Measurements from ENCODE around the gene BCORL1.

Gene BCORL1

GRCh38 chrX:129981752-129982299 lies 609 bp upstream of the BCORL1 start:
- Histone ChIP-seq H3K27ac (ENCODE audit: insufficient read depth, low read length, poor library complexity, severe bottlenecking) (no peak overlapping the region), H3K9me3 (ENCODE audit: control insufficient read depth, low read length) (no peaks in the 10 kb centered on the region), H3K4me1 (ENCODE audit: control insufficient read depth, insufficient read depth, low read length, poor library complexity, severe bottlenecking) (peaks cover 2% of the 10 kb centered on the region), H3K36me3 (ENCODE audit: control insufficient read depth, insufficient read depth, low read length) (no peaks in the 10 kb centered on the region), H3K27me3 (replicated peaks; ENCODE audit: control insufficient read depth, insufficient read depth, low read length, poor library complexity, severe bottlenecking) (no peaks in the 10 kb centered on the region), H3K4me3 (ENCODE audit: insufficient read depth, low read depth, low read length, poor library complexity, severe bottlenecking) (peak overlapping the region; percentile 60)
- no peak for DNase-seq

DNA sequence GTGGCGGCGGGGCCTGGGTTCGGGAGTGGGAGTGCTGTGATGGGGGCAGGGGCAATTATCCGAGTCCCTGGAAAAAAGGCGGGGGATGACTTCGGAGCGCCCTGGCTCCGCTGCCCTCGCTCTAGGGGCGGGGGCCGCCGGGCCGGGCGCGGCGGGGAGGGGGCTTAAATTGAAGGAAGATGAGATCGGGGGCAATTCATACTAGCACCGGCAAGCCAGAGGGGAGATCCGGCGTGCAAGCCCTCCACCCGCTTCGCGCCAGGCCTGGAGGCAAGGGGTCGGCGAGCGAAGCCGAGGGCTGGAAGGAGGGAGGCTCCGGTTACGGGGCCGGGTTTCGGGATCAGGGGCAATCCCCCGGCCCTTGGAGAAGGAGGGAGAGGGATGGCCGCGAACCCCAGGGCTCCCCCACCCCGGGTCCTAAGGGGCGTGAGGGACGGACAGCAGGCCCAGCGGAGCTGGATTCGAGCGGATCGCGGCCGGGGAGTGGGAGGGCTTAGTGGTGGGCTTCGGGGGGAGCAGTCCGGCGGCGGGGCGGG lies 1.2 kb downstream of the BCORL1 start:
- no peaks in the 10 kb centered on the region for H3K36me3 ChIP-seq (ENCODE audit: control insufficient read depth, insufficient read depth, low read length)
- H3K9me3 ChIP-seq (ENCODE audit: control insufficient read depth, low read length) = no peaks in the 10 kb centered on the region
- no peaks in the 10 kb centered on the region for H3K27me3 ChIP-seq (replicated peaks; ENCODE audit: control insufficient read depth, insufficient read depth, low read length, poor library complexity, severe bottlenecking)
- H3K27ac ChIP-seq (ENCODE audit: insufficient read depth, low read length, poor library complexity, severe bottlenecking) = no peak overlapping the region
- no peak for DNase-seq
- peaks cover 2% of the 10 kb centered on the region for H3K4me1 ChIP-seq (ENCODE audit: control insufficient read depth, insufficient read depth, low read length, poor library complexity, severe bottlenecking)
- no peak overlapping the region for H3K4me3 ChIP-seq (ENCODE audit: insufficient read depth, low read depth, low read length, poor library complexity, severe bottlenecking)

DNA sequence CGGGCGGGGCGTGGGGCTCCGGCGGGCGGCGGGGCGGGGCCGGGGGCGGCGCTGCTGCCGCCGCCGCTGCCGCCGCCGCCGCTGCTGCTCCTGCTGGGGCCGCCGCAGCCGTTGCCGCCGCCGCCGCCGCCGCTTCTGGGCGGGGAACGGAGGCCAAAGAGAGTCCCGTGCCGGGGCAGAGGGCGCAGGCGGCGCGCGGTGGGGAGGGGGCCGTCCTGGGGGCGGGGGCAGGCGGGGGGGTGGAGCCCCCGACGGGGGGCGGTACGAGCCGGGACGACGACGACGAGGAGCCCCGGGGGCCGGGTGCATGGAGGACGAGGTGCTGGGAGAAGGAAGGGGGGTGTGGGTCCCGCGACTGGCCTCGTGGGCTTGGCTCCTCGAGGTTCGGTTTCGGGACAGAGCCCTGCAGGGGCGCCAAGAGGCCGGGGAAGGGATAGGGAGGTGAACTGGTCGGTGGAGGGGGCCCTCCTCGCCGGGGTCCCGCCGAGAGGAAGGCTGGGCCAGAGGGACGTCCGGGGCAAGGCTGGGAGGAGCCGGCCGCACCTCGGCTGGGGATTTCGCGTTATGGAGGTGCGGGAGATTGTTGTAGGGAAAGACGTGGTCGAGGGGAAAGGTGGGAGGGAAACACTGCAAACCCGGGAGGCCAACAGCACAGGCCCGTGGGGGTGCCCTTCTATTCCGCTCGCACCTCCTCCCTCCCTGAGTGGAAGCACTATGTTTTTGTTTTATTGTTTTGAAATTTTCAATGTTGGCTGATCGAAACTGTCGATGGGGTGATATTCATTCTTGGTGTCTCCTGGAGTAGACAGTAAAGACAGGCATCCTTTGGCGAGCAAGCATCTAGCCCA lies 1.9 kb downstream of the BCORL1 start:
- H3K27ac ChIP-seq (ENCODE audit: insufficient read depth, low read length, poor library complexity, severe bottlenecking) = no peak overlapping the region
- H3K4me3 ChIP-seq (ENCODE audit: insufficient read depth, low read depth, low read length, poor library complexity, severe bottlenecking) = peak overlapping the region; percentile 44
- peaks cover 2% of the 10 kb centered on the region for H3K4me1 ChIP-seq (ENCODE audit: control insufficient read depth, insufficient read depth, low read length, poor library complexity, severe bottlenecking)
- H3K9me3 ChIP-seq (ENCODE audit: control insufficient read depth, low read length) = no peaks in the 10 kb centered on the region
- H3K36me3 ChIP-seq (ENCODE audit: control insufficient read depth, insufficient read depth, low read length) = no peaks in the 10 kb centered on the region
- H3K27me3 ChIP-seq (replicated peaks; ENCODE audit: control insufficient read depth, insufficient read depth, low read length, poor library complexity, severe bottlenecking) = no peaks in the 10 kb centered on the region
- DNase-seq = peak; percentile 39 to 42 (median 40)

DNA sequence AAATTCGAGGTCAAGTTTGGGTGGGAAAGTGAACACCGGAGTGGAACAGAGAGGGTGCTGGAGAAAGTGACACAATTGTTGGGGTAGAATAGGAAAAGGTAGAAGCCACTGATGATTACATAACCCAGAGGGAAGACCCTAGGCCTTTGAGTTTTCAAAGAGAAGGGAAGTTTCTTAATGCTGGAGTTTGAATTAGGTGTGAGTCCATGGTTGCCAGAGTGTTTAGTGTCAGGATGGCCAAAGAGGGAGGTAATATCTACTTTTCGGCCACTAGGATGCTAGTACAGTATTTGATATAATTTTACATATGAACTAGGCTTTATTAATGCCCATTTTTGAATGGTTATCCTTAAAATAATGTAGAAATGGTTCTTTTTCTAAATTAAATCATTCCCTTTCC lies 5.4 kb downstream of the BCORL1 start:
- no peaks in the 10 kb centered on the region for H3K4me1 ChIP-seq (ENCODE audit: control insufficient read depth, insufficient read depth, low read length, poor library complexity, severe bottlenecking)

DNA sequence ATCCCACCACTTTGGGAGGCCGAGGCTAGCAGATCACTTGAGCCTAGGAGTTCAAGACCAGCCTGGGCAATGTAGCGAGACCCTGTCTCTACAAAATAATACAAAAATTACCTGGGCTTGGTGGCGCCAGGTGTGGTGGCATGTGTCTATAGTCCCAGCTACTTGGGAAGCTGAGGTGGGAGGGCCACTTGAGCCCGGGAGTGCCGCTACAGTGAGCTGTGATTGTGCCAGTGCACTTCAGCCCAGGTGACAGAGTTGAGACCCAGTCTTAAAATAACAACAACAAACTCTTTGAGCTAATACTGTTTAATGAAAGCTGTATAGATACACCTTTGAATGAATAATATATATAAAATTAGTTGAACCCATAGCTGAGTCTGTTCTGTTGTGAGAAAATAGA lies 9.7 kb downstream of the BCORL1 start:
- Histone ChIP-seq H3K36me3 (ENCODE audit: control insufficient read depth, insufficient read depth, low read length) (no peaks in the 10 kb centered on the region), H3K27ac (ENCODE audit: insufficient read depth, low read length, poor library complexity, severe bottlenecking) (no peak overlapping the region), H3K4me1 (ENCODE audit: control insufficient read depth, insufficient read depth, low read length, poor library complexity, severe bottlenecking) (no peaks in the 10 kb centered on the region), H3K27me3 (replicated peaks; ENCODE audit: control insufficient read depth, insufficient read depth, low read length, poor library complexity, severe bottlenecking) (no peaks in the 10 kb centered on the region), H3K9me3 (ENCODE audit: control insufficient read depth, low read length) (no peaks in the 10 kb centered on the region), H3K4me3 (ENCODE audit: insufficient read depth, low read depth, low read length, poor library complexity, severe bottlenecking) (no peak overlapping the region)
- no peak for DNase-seq

More for the DNA sequence above, 5.4 kb downstream of the BCORL1 start:
- no peak for DNase-seq
- Histone ChIP-seq H3K4me3 (ENCODE audit: insufficient read depth, low read depth, low read length, poor library complexity, severe bottlenecking) (no peak overlapping the region), H3K27ac (ENCODE audit: insufficient read depth, low read length, poor library complexity, severe bottlenecking) (no peak overlapping the region), H3K9me3 (ENCODE audit: control insufficient read depth, low read length) (no peaks in the 10 kb centered on the region), H3K27me3 (replicated peaks; ENCODE audit: control insufficient read depth, insufficient read depth, low read length, poor library complexity, severe bottlenecking) (no peaks in the 10 kb centered on the region), H3K36me3 (ENCODE audit: control insufficient read depth, insufficient read depth, low read length) (no peaks in the 10 kb centered on the region)

- Histone ChIP-seq H3K9me3 (ENCODE audit: control insufficient read depth, low read length) (no peaks in the 10 kb centered on the region), H3K27ac (ENCODE audit: insufficient read depth, low read length, poor library complexity, severe bottlenecking) (no peak overlapping the region), H3K4me1 (ENCODE audit: control insufficient read depth, insufficient read depth, low read length, poor library complexity, severe bottlenecking) (no peaks in the 10 kb centered on the region), H3K4me3 (ENCODE audit: insufficient read depth, low read depth, low read length, poor library complexity, severe bottlenecking) (no peak overlapping the region), H3K27me3 (replicated peaks; ENCODE audit: control insufficient read depth, insufficient read depth, low read length, poor library complexity, severe bottlenecking) (no peaks in the 10 kb centered on the region), H3K36me3 (ENCODE audit: control insufficient read depth, insufficient read depth, low read length) (no peaks in the 10 kb centered on the region)
- no peak for DNase-seq
These were observed 13.7 kb downstream of the BCORL1 start for GRCh38 chrX:129996120-129996519.

- H3K9me3 ChIP-seq (ENCODE audit: control insufficient read depth, low read length) = no peaks in the 10 kb centered on the region
- no peak for DNase-seq
- H3K4me1 ChIP-seq (ENCODE audit: control insufficient read depth, insufficient read depth, low read length, poor library complexity, severe bottlenecking) = no peaks in the 10 kb centered on the region
- no peak overlapping the region for H3K4me3 ChIP-seq (ENCODE audit: insufficient read depth, low read depth, low read length, poor library complexity, severe bottlenecking)
- no peak overlapping the region for H3K27ac ChIP-seq (ENCODE audit: insufficient read depth, low read length, poor library complexity, severe bottlenecking)
- no peaks in the 10 kb centered on the region for H3K27me3 ChIP-seq (replicated peaks; ENCODE audit: control insufficient read depth, insufficient read depth, low read length, poor library complexity, severe bottlenecking)
- no peaks in the 10 kb centered on the region for H3K36me3 ChIP-seq (ENCODE audit: control insufficient read depth, insufficient read depth, low read length)
These were observed 14.7 kb downstream of the BCORL1 start for GRCh38 chrX:129997086-129997485.

DNA sequence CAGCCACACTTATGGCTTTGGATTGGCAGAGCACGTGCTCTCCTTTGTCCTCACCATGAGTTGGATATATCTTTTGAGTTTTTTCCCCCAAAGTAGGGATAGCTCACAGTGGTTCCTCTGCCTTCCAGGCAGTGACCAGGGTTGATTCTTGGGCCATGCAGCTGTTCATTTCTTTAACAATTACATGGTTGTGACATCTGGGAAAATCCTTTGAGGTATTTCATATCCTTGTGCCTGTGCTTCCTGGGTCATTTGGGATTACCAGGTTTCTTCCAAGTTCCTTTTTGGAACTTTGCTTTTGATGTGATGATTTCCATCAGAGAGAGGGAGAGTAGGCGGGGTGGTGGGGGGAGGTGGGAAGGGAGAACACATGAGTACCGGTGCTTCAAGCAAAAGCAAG lies 15.6 kb downstream of the BCORL1 start:
- Histone ChIP-seq H3K36me3 (ENCODE audit: control insufficient read depth, insufficient read depth, low read length) (no peaks in the 10 kb centered on the region), H3K27me3 (replicated peaks; ENCODE audit: control insufficient read depth, insufficient read depth, low read length, poor library complexity, severe bottlenecking) (no peaks in the 10 kb centered on the region), H3K27ac (ENCODE audit: insufficient read depth, low read length, poor library complexity, severe bottlenecking) (no peak overlapping the region), H3K4me1 (ENCODE audit: control insufficient read depth, insufficient read depth, low read length, poor library complexity, severe bottlenecking) (no peaks in the 10 kb centered on the region), H3K4me3 (ENCODE audit: insufficient read depth, low read depth, low read length, poor library complexity, severe bottlenecking) (no peak overlapping the region), H3K9me3 (ENCODE audit: control insufficient read depth, low read length) (no peaks in the 10 kb centered on the region)
- DNase-seq = no peak

DNA sequence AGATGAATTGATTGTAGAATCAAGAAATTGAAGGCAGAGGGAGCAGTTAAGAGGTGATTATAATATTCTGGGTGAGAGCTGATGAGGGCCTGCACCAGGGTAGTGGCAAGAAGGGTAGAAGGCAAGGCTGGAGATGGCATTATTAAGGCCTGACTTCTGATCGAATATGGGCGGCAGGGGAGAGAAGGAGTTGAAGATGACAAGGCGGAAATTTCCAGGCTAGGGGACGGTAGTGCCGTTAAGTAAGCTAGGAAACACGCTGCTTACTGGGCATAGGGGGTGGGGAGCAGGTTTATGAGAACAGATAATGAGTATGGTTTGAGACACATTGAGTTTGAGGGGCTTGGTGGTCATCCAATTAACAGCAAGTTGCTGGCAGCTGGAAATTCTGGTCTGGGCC lies 19.5 kb downstream of the BCORL1 start:
- Histone ChIP-seq H3K4me1 (ENCODE audit: control insufficient read depth, insufficient read depth, low read length, poor library complexity, severe bottlenecking) (no peaks in the 10 kb centered on the region), H3K36me3 (ENCODE audit: control insufficient read depth, insufficient read depth, low read length) (peaks cover 5% of the 10 kb centered on the region), H3K4me3 (ENCODE audit: insufficient read depth, low read depth, low read length, poor library complexity, severe bottlenecking) (no peak overlapping the region), H3K27ac (ENCODE audit: insufficient read depth, low read length, poor library complexity, severe bottlenecking) (no peak overlapping the region), H3K27me3 (replicated peaks; ENCODE audit: control insufficient read depth, insufficient read depth, low read length, poor library complexity, severe bottlenecking) (no peaks in the 10 kb centered on the region), H3K9me3 (ENCODE audit: control insufficient read depth, low read length) (no peaks in the 10 kb centered on the region)
- DNase-seq = no peak

- H3K27ac ChIP-seq (ENCODE audit: insufficient read depth, low read length, poor library complexity, severe bottlenecking) = no peak overlapping the region
- peaks cover 5% of the 10 kb centered on the region for H3K36me3 ChIP-seq (ENCODE audit: control insufficient read depth, insufficient read depth, low read length)
- H3K9me3 ChIP-seq (ENCODE audit: control insufficient read depth, low read length) = no peaks in the 10 kb centered on the region
- no peaks in the 10 kb centered on the region for H3K4me1 ChIP-seq (ENCODE audit: control insufficient read depth, insufficient read depth, low read length, poor library complexity, severe bottlenecking)
- H3K27me3 ChIP-seq (replicated peaks; ENCODE audit: control insufficient read depth, insufficient read depth, low read length, poor library complexity, severe bottlenecking) = no peaks in the 10 kb centered on the region
- H3K4me3 ChIP-seq (ENCODE audit: insufficient read depth, low read depth, low read length, poor library complexity, severe bottlenecking) = no peak overlapping the region
- no peak for DNase-seq
These were observed 20.1 kb downstream of the BCORL1 start for GRCh38 chrX:130002541-130002940.
